GM21717 (cell line): ENCODE results near the gene KCNJ12.
"Not testable (repeated sequence)": the region's sequence is repeated elsewhere in the genome, so short reads cannot be mapped to it uniquely, and the experiment has no call there.

Experiments used
- ATAC-seq: cut with Tn5 transposase; IDR thresholded peaks from one replicate; pipeline ENCODE4 v1.9.1; 2021; ENCODE audit warnings: mild to moderate bottlenecking, moderate library complexity; ENCODE audit not compliant: unreplicated experiment

The KCNJ12 gene

GRCh38 chr17:21404956-21405731, 29.0 kb downstream of the KCNJ12 start:
- ATAC-seq, result not testable (repeated sequence)

GRCh38 chr17:21405904-21406400, 29.8 kb downstream of the KCNJ12 start:
- ATAC-seq, result not testable (repeated sequence)

- ATAC-seq, result not testable (repeated sequence)
Observed at GRCh38 chr17:21406616-21407404, 30.7 kb downstream of the KCNJ12 start.

- not testable (repeated sequence) for ATAC-seq
Observed at GRCh38 chr17:21407752-21408151, 31.6 kb downstream of the KCNJ12 start.

GRCh38 chr17:21408224-21408623, 32.1 kb downstream of the KCNJ12 start:
- not testable (repeated sequence) for ATAC-seq

GRCh38 chr17:21408766-21409300, 32.7 kb downstream of the KCNJ12 start:
- not testable (repeated sequence) for ATAC-seq

- not testable (repeated sequence) for ATAC-seq
Observed at GRCh38 chr17:21409388-21409787, 33.2 kb downstream of the KCNJ12 start.

GRCh38 chr17:21409971-21410370, 33.8 kb downstream of the KCNJ12 start:
- ATAC-seq, result not testable (repeated sequence)

GRCh38 chr17:21410371-21410770, 34.2 kb downstream of the KCNJ12 start:
- ATAC-seq, result not testable (repeated sequence)

GRCh38 chr17:21410906-21411678, 34.9 kb downstream of the KCNJ12 start:
- not testable (repeated sequence) for ATAC-seq

GRCh38 chr17:21411679-21412205, 35.6 kb downstream of the KCNJ12 start:
- not testable (repeated sequence) for ATAC-seq

GRCh38 chr17:21412207-21412681, 36.1 kb downstream of the KCNJ12 start:
- not testable (repeated sequence) for ATAC-seq

GRCh38 chr17:21413570-21414279, 37.6 kb downstream of the KCNJ12 start:
- not testable (repeated sequence) for ATAC-seq

- not testable (repeated sequence) for ATAC-seq
Observed at GRCh38 chr17:21414616-21415015, 38.5 kb downstream of the KCNJ12 start.

- not testable (repeated sequence) for ATAC-seq
Observed at GRCh38 chr17:21415166-21415990, 39.2 kb downstream of the KCNJ12 start.

GRCh38 chr17:21416471-21416981, 40.4 kb downstream of the KCNJ12 start:
- not testable (repeated sequence) for ATAC-seq

- ATAC-seq, result not testable (repeated sequence)
Observed at GRCh38 chr17:21417349-21417748, 41.2 kb downstream of the KCNJ12 start.

GRCh38 chr17:21417921-21418320, 41.8 kb downstream of the KCNJ12 start:
- no peak for ATAC-seq
